ENCODE results near the gene CGREF1. TPM values are rescaled to one million over a fixed set of nuclear protein-coding genes. Genes with fewer than 3 reads are reported as not detected.
A peak's percentile ranks its signal among the peaks of the same experiment; 100 is the strongest.

CGREF1 gene
- total RNA-seq, 4 donors from 2014 or later = 2.5 to 5.6 TPM; not detected in 2

DNA sequence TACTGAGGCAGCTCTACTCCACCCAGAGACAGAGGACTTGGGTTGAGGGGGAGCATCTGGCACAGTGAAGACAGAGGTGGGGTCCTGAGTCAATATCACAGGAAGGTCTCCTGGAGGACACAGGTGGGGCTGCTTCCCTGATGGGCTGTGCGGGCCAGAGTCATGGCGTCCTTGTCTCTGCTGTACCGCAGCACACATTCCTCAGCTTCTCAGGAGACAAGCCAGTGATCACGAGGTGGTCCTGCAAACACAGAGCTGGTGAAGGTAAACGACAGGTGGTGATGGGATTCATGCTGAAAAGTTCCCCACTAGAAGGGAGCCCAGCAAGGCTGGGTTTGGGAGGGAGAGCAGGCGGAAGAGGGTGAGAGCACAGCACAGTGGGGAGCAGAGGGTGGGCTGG lies 39.5 kb upstream of the CGREF1 start:
- Histone ChIP-seq H3K36me3 (no peaks in the 10 kb centered on the region), H3K9me3 (no peaks in the 10 kb centered on the region), H3K27me3 (no peaks in the 10 kb centered on the region), H3K4me1 (no peaks in the 10 kb centered on the region), H3K27ac (no peak overlapping the region), H3K4me3 (no peak overlapping the region)
- TF ChIP-seq POLR2A (IDR thresholded peaks at IDR 0.05) = no peak
- TF ChIP-seq, protein P1, sequence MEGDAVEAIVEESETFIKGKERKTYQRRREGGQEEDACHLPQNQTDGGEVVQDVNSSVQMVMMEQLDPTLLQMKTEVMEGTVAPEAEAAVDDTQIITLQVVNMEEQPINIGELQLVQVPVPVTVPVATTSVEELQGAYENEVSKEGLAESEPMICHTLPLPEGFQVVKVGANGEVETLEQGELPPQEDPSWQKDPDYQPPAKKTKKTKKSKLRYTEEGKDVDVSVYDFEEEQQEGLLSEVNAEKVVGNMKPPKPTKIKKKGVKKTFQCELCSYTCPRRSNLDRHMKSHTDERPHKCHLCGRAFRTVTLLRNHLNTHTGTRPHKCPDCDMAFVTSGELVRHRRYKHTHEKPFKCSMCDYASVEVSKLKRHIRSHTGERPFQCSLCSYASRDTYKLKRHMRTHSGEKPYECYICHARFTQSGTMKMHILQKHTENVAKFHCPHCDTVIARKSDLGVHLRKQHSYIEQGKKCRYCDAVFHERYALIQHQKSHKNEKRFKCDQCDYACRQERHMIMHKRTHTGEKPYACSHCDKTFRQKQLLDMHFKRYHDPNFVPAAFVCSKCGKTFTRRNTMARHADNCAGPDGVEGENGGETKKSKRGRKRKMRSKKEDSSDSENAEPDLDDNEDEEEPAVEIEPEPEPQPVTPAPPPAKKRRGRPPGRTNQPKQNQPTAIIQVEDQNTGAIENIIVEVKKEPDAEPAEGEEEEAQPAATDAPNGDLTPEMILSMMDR (IDR thresholded peaks at IDR 0.05) = no peak
- DNase-seq = no peak

DNA sequence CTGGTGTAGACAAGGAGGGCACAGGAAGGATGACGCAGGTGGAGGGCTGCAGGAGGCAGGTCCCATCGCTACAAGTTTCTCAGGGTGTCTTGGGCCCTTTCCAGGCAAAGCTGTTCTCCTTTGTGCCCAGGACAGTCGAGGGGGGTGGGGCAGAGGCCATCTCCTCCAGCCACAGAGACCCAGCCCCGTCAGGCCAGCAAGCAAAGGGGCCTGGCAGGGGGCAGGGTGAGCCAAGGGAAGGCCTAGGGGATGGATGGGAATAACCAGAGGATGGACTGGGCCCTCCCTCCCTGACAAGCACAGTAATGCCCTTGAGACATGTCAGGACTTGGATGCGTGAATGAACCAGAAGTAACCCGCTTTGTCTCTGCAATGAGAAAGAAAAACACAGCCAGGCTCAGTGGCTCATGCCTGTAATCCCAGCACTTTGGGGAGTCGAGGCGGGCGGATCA lies 36.2 kb upstream of the CGREF1 start:
- no peaks in the 10 kb centered on the region for H3K9me3 ChIP-seq
- H3K4me1 ChIP-seq = no peaks in the 10 kb centered on the region
- TF ChIP-seq, protein P1 (IDR thresholded peaks at IDR 0.05) = no peak
- no peak for TF ChIP-seq POLR2A (IDR thresholded peaks at IDR 0.05)
- H3K27me3 ChIP-seq = no peaks in the 10 kb centered on the region
- H3K27ac ChIP-seq = no peak overlapping the region
- H3K4me3 ChIP-seq = no peak overlapping the region
- H3K36me3 ChIP-seq = no peaks in the 10 kb centered on the region
- no peak for DNase-seq

DNA sequence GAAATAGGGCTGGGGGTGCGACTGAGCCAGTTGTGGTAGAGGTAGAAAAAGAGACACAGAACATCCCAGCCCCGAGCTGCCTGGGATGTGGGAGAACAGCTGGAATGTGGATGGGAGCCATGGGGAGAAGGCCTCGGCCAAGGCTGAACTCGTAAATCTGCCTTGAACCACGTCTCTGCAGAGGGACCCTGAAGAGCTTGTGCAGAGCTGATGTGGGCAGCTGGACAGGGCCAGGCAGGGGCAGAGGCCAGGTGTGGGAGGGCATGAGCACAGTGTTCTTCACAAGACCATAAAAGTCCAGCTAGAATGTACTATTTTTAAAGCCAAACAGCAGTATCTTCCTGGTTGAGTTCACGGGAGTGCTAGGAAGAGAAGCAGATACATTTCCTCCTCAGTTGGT lies 35.6 kb upstream of the CGREF1 start:
- H3K27me3 ChIP-seq = no peaks in the 10 kb centered on the region
- H3K4me3 ChIP-seq = no peak overlapping the region
- no peak overlapping the region for H3K27ac ChIP-seq
- H3K9me3 ChIP-seq = no peaks in the 10 kb centered on the region
- no peaks in the 10 kb centered on the region for H3K4me1 ChIP-seq
- TF ChIP-seq, protein P1 (IDR thresholded peaks at IDR 0.05) = no peak
- TF ChIP-seq POLR2A (IDR thresholded peaks at IDR 0.05) = no peak
- no peaks in the 10 kb centered on the region for H3K36me3 ChIP-seq
- DNase-seq = no peak

DNA sequence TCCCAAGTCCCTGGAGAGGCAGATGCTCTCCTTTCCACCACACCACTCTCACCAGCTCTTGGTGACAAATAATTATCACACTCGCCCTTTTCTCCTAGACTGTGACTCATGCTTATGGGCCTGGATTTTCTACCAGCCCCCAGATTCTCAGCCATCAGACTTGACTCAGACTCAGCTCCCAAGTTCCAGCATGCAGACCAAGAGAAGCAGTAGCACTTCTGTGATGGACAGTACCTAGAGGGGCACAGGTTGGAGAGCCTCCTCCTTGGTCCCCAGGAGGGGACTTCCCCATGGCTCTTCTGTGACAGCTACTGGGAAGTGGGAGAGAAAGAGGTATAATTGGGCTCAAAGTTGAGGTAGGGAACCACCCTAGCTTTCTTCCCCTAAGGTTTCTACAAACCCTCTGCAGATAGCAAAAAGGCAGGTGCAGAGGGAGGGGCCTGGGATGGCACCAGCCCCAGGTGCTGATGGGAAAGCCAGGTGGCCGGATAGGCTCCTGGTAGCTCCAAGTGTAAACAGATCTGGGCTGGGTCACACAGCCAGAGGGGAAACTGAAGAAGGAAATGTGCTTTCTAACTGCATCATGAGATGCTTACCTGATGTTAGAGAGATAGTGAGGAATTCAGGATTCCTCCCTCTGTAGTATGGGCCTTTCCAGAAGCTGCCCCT lies 34.0 kb upstream of the CGREF1 start:
- H3K27me3 ChIP-seq = no peaks in the 10 kb centered on the region
- no peaks in the 10 kb centered on the region for H3K9me3 ChIP-seq
- no peaks in the 10 kb centered on the region for H3K36me3 ChIP-seq
- no peak for TF ChIP-seq POLR2A (IDR thresholded peaks at IDR 0.05)
- TF ChIP-seq, protein P1 (IDR thresholded peaks at IDR 0.05) = no peak
- no peaks in the 10 kb centered on the region for H3K4me1 ChIP-seq
- H3K27ac ChIP-seq = no peak overlapping the region
- DNase-seq = no peak
- no peak overlapping the region for H3K4me3 ChIP-seq

DNA sequence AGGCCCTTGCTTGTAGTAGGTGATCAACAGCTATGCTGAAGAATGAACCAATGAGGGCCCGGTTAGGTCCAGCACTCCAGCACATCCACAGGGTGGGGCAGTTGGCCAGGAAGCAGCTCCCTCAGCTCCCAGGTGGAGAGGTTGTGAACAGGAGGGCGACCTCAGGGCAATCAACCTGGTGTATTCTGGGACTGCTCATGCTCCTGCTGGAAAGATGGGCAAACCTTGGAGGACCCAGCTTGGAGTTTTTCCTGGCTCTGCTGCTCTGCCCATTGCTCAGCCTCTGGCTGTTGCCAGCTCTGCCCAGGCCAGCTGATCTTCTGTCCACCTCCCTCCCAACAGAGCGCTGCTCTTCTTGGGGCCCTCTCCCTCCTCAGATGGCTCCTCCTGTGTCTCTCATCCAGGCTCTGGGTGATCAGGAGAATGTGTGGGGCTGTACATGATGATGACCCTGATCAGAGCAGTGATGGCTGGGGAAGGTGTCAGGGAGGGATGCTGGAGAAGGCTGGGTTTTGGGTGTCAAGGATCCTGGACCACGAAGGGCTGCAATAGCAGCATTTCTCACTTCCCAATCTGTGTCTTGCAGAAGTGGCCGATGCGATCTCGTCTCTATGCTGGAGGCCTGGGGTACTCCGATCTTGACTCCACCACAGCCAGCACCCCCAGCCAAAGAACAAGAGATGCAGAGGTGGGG lies 33.3 kb upstream of the CGREF1 start:
- Histone ChIP-seq H3K4me1 (no peaks in the 10 kb centered on the region), H3K36me3 (no peaks in the 10 kb centered on the region), H3K27ac (no peak overlapping the region), H3K4me3 (no peak overlapping the region), H3K9me3 (no peaks in the 10 kb centered on the region), H3K27me3 (no peaks in the 10 kb centered on the region)
- no peak for DNase-seq
- TF ChIP-seq POLR2A (IDR thresholded peaks at IDR 0.05) = no peak
- TF ChIP-seq, protein P1 (IDR thresholded peaks at IDR 0.05) = peak in 2 of 6 experiments; percentile 13 to 31
